Skeletal muscle satellite cell (primary cell): ENCODE measurements around the gene ARID1B. TPM values are rescaled to one million over a fixed set of nuclear protein-coding genes. Genes with fewer than 3 reads are reported as not detected.

Experiments used
- H3K27me3 ChIP-seq: 2 replicates; pipeline ENCODE4 v1.7.0; 2013; ENCODE audit warnings: low read length; ENCODE audit not compliant: control insufficient read depth, insufficient read depth
- H3K36me3 ChIP-seq: 2 replicates; pipeline ENCODE4 v1.7.0; 2013; ENCODE audit warnings: mild to moderate bottlenecking, control low read depth, low read length; ENCODE audit not compliant: insufficient read depth
- H3K4me1 ChIP-seq: 2 replicates; pipeline ENCODE4 v1.7.0; 2013; ENCODE audit warnings: low read length; ENCODE audit not compliant: control insufficient read depth, insufficient read depth
- H3K4me2 ChIP-seq: 2 replicates; pipeline ENCODE4 v1.7.0; 2013; ENCODE audit warnings: mild to moderate bottlenecking, low read length
- H3K4me3 ChIP-seq: 2 replicates; pipeline ENCODE4 v1.7.0; 2013; ENCODE audit warnings: low read length
- H3K9ac ChIP-seq: 2 replicates; pipeline ENCODE4 v1.7.0; 2013; ENCODE audit warnings: mild to moderate bottlenecking, low read depth, low read length, moderate library complexity
- H3K9me3 ChIP-seq: replicated peaks from 2 replicates; pipeline ENCODE4 v1.7.0; 2013; ENCODE audit warnings: mild to moderate bottlenecking, control low read depth, low read length
- total RNA-seq: library from RNA; depleted of rRNA; stranded (reverse); fragments of >200 nt; gene quantifications from 2 replicates; pipeline ENCODE4 v1.2.3, GENCODE V29; 2012; rRNA removed

Gene ARID1B
- 23.2 and 28.6 TPM in 2 replicates for total RNA-seq

DNA sequence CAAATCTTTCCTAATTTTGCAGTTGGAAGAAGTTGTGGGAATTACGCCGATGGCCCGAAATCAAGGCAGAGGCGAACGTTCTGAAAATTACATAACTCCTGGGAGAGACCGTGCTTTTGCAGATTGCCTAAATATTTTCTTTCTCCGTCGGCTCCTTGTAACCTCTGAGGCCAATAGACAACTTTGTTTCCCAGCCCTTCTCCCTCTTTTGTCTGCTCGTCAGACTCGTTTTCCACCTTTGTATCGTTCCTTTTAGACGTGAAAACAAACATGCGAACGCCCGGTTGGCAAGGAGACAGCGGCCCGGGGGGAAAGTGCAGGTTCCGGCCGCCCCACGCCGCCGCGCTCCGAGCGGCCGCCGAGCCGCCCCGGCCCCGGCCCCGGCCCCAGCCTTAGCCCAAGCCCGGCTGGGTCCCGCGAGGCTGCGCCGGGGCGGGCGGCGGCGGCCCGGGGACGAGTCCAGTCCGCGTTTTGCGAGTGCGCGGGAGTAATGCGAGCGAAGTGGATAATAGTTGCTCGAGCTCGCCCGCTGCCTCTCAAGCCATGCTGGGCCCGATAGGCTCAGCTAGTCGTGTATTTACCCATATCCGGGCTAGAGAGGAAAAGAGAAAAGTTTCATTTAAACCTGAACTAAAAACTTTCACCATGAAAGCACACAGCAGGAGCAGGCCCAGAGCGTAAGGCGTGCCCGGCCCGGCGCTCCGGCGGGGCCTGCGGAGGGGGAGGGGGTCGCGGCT is at the start of gene ARID1B:
Gene ARID1B (plus strand): TSS at position 539 of the 737 bp plus-strand sequence. CDS start 303 bp downstream, outside the sequence.
- Histone ChIP-seq H3K36me3 (no peaks in the 10 kb centered on the region), H3K27me3 (peaks cover 3% of the 10 kb centered on the region), H3K4me3 (peak within 1 kb of the TSS; percentile 71), H3K4me1 (peaks cover 36% of the 10 kb centered on the region), H3K4me2 (peak within 1 kb of the TSS; percentile 79), H3K9me3 (no peaks in the 10 kb centered on the region), H3K9ac (peak within 1 kb of the TSS; percentile 94)

DNA sequence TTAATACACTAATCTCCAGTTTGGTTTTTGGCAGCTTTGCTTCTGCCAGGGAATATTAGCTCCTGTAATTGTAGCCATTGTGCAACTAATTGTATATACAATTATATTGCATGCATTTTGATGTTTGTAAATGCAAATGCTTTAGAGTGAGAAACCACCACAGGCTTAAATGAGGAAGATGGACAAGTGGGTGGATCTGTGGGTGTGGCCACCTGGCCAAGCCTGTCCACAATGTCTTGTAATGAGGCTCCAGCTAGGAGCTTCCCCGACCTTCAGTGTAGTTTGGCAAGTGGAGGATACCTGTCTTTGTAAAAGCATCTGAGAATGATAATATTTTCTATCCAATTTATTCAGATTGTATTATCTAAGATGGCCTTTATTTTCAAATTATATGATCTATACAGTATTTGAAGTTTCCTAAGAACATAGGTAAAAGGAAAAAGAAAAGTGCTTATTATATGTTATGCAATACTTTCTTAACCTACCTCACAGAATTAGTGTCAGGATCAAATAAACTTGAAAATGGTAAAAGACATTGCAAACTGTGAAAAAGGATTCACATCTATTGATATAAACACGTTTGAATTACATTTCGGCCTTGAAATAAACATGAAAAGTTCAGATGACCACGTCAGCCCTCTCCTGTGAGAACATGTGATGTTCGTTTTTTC is 49.3 kb upstream of the ARID1B start:
- H3K4me1 ChIP-seq: peaks cover 11% of the 10 kb centered on the region
- no peaks in the 10 kb centered on the region for H3K27me3 ChIP-seq
- H3K9me3 ChIP-seq: no peaks in the 10 kb centered on the region
- H3K9ac ChIP-seq: no peak overlapping the region
- no peak overlapping the region for H3K4me2 ChIP-seq
- no peaks in the 10 kb centered on the region for H3K36me3 ChIP-seq
- no peak overlapping the region for H3K4me3 ChIP-seq

GRCh38 chr6:156729248-156729647 is 47.9 kb upstream of the ARID1B start:
- Histone ChIP-seq H3K4me2 (no peak overlapping the region), H3K9ac (no peak overlapping the region), H3K27me3 (no peaks in the 10 kb centered on the region), H3K36me3 (no peaks in the 10 kb centered on the region), H3K4me3 (no peak overlapping the region), H3K9me3 (no peaks in the 10 kb centered on the region), H3K4me1 (peaks cover 11% of the 10 kb centered on the region)

- H3K9me3 ChIP-seq: no peaks in the 10 kb centered on the region
- no peaks in the 10 kb centered on the region for H3K27me3 ChIP-seq
- no peak overlapping the region for H3K4me2 ChIP-seq
- H3K36me3 ChIP-seq: no peaks in the 10 kb centered on the region
- H3K4me1 ChIP-seq: peaks cover 11% of the 10 kb centered on the region
- no peak overlapping the region for H3K4me3 ChIP-seq
- H3K9ac ChIP-seq: no peak overlapping the region
Measured at GRCh38 chr6:156731396-156731795, 45.8 kb upstream of the ARID1B start.

- Histone ChIP-seq H3K36me3 (no peaks in the 10 kb centered on the region), H3K4me2 (no peak overlapping the region), H3K4me1 (peaks cover 8% of the 10 kb centered on the region), H3K9me3 (no peaks in the 10 kb centered on the region), H3K9ac (no peak overlapping the region), H3K27me3 (peaks cover 3% of the 10 kb centered on the region), H3K4me3 (no peak overlapping the region)
Measured at GRCh38 chr6:156735751-156736150, 41.4 kb upstream of the ARID1B start.

GRCh38 chr6:156740604-156741003 is 36.6 kb upstream of the ARID1B start:
- Histone ChIP-seq H3K4me1 (no peaks in the 10 kb centered on the region), H3K9ac (no peak overlapping the region), H3K4me3 (no peak overlapping the region), H3K9me3 (no peaks in the 10 kb centered on the region), H3K4me2 (no peak overlapping the region), H3K36me3 (no peaks in the 10 kb centered on the region), H3K27me3 (peaks cover 3% of the 10 kb centered on the region)

GRCh38 chr6:156741287-156742073 is 35.7 kb upstream of the ARID1B start:
- Histone ChIP-seq H3K9ac (no peak overlapping the region), H3K4me1 (no peaks in the 10 kb centered on the region), H3K4me3 (no peak overlapping the region), H3K36me3 (no peaks in the 10 kb centered on the region), H3K9me3 (no peaks in the 10 kb centered on the region), H3K4me2 (no peak overlapping the region), H3K27me3 (peaks cover 3% of the 10 kb centered on the region)

GRCh38 chr6:156747715-156748114 is 29.5 kb upstream of the ARID1B start:
- Histone ChIP-seq H3K27me3 (no peaks in the 10 kb centered on the region), H3K4me1 (no peaks in the 10 kb centered on the region), H3K4me3 (no peak overlapping the region), H3K9ac (no peak overlapping the region), H3K36me3 (no peaks in the 10 kb centered on the region), H3K4me2 (no peak overlapping the region), H3K9me3 (no peaks in the 10 kb centered on the region)

DNA sequence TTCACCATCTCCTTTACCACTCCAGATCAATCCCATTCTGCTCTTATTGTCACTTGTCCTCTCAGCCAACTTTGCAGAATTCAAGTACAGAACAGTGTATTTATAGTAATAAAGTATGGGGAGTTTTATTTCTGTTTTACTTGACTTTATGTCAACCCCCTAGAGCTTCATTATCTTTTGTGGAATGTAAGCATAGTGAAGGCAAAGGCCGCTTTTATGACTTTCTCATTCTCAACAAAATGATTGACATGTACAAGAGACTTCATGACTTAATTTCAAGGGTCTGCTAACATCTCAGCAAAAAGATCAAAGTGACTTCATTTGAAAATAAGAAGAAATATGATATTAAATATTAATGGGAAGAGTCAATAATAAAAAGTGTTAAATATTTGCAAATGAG is 28.7 kb upstream of the ARID1B start:
- Histone ChIP-seq H3K9me3 (no peaks in the 10 kb centered on the region), H3K36me3 (no peaks in the 10 kb centered on the region), H3K4me2 (no peak overlapping the region), H3K9ac (no peak overlapping the region), H3K4me1 (no peaks in the 10 kb centered on the region), H3K27me3 (no peaks in the 10 kb centered on the region), H3K4me3 (no peak overlapping the region)

DNA sequence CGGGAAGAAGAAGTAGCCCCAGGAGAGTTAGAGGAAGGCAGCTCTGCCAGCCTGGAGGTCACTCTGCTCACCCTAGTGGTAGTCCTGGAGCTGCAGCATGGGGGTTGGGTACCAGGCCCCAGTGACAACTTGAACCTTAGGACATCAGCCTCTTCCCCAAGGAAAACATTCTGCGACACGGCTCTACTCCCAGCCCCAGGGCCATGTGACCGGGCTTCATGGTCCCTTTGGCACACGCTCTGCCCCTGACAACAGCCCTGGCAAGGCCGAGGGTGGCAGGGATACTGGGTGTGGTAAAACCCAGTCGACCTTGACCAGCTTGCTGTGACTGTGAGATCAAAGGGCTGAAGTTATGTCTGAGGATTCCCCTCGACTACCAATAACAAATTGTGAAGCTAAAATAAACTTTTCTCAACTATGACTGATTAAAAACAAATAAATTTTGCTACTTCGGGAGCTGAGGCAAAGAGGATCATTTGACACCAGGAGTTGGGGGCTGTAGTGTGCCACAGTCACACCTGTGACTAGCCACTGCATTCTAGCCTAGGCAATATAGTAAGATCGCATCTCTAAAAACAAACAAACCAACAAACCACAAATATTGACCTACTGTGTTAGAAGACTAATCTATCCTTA is 24.4 kb upstream of the ARID1B start:
- no peak overlapping the region for H3K4me3 ChIP-seq
- H3K9ac ChIP-seq: no peak overlapping the region
- H3K9me3 ChIP-seq: no peaks in the 10 kb centered on the region
- no peaks in the 10 kb centered on the region for H3K4me1 ChIP-seq
- H3K36me3 ChIP-seq: no peaks in the 10 kb centered on the region
- H3K27me3 ChIP-seq: no peaks in the 10 kb centered on the region
- no peak overlapping the region for H3K4me2 ChIP-seq
